Measurements from ENCODE around the gene LZTFL1. TPM values are rescaled to one million over a fixed set of nuclear protein-coding genes. Genes with fewer than 3 reads are reported as not detected.
"Not testable (repeated sequence)": the region's sequence is repeated elsewhere in the genome, so short reads cannot be mapped to it uniquely, and the experiment has no call there.

Gene LZTFL1
- total and polyA plus RNA-seq, 4 donors, result 7.7 to 45.1 (median 22.3) TPM

DNA sequence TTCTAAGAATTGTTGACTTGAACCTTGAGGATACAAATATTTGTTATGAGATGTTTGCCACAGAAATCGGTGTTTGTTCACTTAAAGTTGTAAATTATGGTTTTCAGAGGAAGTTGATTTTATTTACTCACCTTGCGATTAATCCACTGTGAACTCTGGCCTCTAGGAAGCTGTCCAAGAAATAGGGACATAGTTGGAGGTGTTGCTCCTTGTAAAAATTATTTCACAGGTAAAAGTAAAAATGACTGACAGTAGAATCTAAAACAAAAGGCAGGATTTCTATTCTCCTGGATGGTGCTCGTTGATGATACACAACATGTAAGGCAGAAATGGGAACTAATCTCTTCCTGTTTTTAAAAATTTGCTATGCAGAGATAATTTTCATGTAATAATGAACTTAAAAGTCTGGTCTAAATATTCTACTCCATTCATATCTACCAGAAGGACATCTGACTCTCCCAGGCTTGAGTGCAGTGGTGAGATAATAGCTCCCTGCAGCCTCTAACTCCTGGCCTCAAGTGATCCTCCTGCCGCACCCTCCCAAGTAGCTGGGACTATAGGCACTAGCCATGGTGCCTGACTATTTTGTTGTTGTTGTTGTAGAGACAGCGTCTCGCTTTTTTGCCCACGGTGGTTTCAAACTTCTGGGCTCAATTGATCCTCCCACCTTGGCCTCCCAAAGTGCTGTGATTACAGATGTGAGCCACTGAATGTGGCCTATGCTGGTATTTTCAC, 17.1 kb upstream of the LZTFL1 start:
- Histone ChIP-seq H3K27me3 (ENCODE audit: control insufficient read depth in 3 of 3, insufficient read depth in 3 of 3, low read length in 2 of 3) (peaks cover 0 to 4% (median 0%) of the 10 kb centered on the region in 3 donors), H3K9me3 (ENCODE audit: control insufficient read depth in 4 of 4, insufficient read depth in 3 of 4, low read length in 3 of 4) (peaks cover 0 to 3% (median 2%) of the 10 kb centered on the region in 4 donors), H3K9ac (ENCODE audit: insufficient read depth in 1 of 2, low read length in 2 of 2) (no peak overlapping the region), H3K27ac (ENCODE audit: low read depth in 1 of 2, low read length in 1 of 2) (no peak overlapping the region), H3K36me3 (ENCODE audit: control insufficient read depth in 4 of 4, insufficient read depth in 4 of 4, low read length in 4 of 4) (no peaks in the 10 kb centered on the region), H3K4me3 (no peak overlapping the region), H3K4me1 (ENCODE audit: control insufficient read depth in 5 of 5, insufficient read depth in 5 of 5, low read length in 5 of 5) (no peaks in the 10 kb centered on the region)
- ATAC-seq (ENCODE audit: insufficient read depth, low FRiP score), result no peak
- TF ChIP-seq, protein P1, sequence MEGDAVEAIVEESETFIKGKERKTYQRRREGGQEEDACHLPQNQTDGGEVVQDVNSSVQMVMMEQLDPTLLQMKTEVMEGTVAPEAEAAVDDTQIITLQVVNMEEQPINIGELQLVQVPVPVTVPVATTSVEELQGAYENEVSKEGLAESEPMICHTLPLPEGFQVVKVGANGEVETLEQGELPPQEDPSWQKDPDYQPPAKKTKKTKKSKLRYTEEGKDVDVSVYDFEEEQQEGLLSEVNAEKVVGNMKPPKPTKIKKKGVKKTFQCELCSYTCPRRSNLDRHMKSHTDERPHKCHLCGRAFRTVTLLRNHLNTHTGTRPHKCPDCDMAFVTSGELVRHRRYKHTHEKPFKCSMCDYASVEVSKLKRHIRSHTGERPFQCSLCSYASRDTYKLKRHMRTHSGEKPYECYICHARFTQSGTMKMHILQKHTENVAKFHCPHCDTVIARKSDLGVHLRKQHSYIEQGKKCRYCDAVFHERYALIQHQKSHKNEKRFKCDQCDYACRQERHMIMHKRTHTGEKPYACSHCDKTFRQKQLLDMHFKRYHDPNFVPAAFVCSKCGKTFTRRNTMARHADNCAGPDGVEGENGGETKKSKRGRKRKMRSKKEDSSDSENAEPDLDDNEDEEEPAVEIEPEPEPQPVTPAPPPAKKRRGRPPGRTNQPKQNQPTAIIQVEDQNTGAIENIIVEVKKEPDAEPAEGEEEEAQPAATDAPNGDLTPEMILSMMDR (IDR thresholded peaks at IDR 0.05; ENCODE audit: control extremely low read depth, extremely low read depth), result no peak
- no peak for DNase-seq
- 76% methylated on average over 7 of the region's 7 CpGs for WGBS, 2 donors

DNA sequence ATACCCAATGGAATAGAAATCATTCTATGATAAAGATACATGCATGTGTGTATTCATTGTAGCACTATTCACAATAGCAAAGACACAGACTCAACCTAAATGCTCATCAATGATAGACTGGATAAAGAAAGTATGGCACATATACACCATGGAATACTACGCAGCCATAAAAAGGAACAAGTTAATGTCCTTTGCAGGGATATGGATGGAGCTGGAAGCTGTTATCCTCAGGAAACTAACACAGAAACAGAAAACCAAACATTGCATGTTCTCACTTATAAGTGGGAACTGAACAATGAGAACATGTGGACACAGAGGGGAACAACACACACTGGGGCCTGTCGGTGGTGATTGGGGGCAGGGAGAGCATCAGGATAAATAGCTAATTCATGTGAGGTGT, 15.1 kb upstream of the LZTFL1 start:
- not testable (repeated sequence) for H3K9ac ChIP-seq (ENCODE audit: insufficient read depth in 1 of 2, low read length in 2 of 2); H3K27me3 ChIP-seq (ENCODE audit: control insufficient read depth in 3 of 3, insufficient read depth in 3 of 3, low read length in 2 of 3)
- 84 to 88% methylated on average over 2 of the region's 2 CpGs for WGBS, 2 donors

DNA sequence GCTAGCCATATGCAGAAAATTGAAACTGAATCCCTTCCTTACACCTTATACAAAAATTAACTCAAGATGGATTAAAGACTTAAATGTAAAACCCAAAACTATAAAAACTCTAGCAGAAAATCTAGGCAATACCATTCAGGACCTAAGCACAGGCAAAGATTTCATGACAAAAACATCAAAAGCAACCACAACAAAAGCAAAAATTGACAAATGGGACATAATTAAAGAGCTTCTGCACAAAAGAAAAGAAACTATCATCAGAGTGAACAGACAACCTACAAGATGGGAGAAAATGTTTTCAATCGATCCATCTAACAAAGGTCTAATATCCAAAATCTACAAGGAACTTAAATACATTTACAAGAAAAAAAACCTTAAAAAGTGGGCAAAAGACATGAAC, 14.4 kb upstream of the LZTFL1 start:
- not testable (repeated sequence) for H3K4me1 ChIP-seq (ENCODE audit: control insufficient read depth in 5 of 5, insufficient read depth in 5 of 5, low read length in 5 of 5); H3K9ac ChIP-seq (ENCODE audit: insufficient read depth in 1 of 2, low read length in 2 of 2); H3K36me3 ChIP-seq (ENCODE audit: control insufficient read depth in 4 of 4, insufficient read depth in 4 of 4, low read length in 4 of 4); H3K4me3 ChIP-seq; H3K27ac ChIP-seq (ENCODE audit: low read depth in 1 of 2, low read length in 1 of 2); ATAC-seq (ENCODE audit: insufficient read depth, low FRiP score); DNase-seq; H3K9me3 ChIP-seq (ENCODE audit: control insufficient read depth in 4 of 4, insufficient read depth in 3 of 4, low read length in 3 of 4); H3K27me3 ChIP-seq (ENCODE audit: control insufficient read depth in 3 of 3, insufficient read depth in 3 of 3, low read length in 2 of 3)
- 88 to 90% methylated on average over 1 of the region's 1 CpG for WGBS, 2 donors

More for the DNA sequence above, 15.1 kb upstream of the LZTFL1 start:
- H3K36me3 ChIP-seq (ENCODE audit: control insufficient read depth in 4 of 4, insufficient read depth in 4 of 4, low read length in 4 of 4); H3K9me3 ChIP-seq (ENCODE audit: control insufficient read depth in 4 of 4, insufficient read depth in 3 of 4, low read length in 3 of 4); H3K4me3 ChIP-seq; H3K27ac ChIP-seq (ENCODE audit: low read depth in 1 of 2, low read length in 1 of 2); ATAC-seq (ENCODE audit: insufficient read depth, low FRiP score); H3K4me1 ChIP-seq (ENCODE audit: control insufficient read depth in 5 of 5, insufficient read depth in 5 of 5, low read length in 5 of 5); DNase-seq: not testable (repeated sequence)

DNA sequence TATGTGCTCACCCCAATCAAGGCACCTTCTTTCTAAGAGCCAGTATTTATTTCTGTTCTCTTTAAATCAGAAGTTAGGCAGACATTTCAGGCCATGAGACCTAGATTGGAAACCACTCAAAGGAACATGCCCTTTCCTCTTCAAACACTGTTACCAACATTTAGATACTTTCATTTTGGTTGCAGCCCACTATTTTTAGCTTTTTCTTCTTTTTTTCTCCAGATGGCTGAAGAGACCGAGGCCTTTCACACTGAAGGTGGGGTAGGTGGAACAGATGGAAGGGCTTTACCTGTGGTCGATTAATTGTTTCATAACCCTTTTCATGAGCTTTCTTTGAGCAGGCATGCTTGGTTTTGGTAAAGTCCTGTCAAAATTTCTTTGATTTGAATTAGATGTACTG, 10.9 kb upstream of the LZTFL1 start:
- Histone ChIP-seq H3K36me3 (ENCODE audit: control insufficient read depth in 4 of 4, insufficient read depth in 4 of 4, low read length in 4 of 4) (no peaks in the 10 kb centered on the region), H3K27me3 (ENCODE audit: control insufficient read depth in 3 of 3, insufficient read depth in 3 of 3, low read length in 2 of 3) (peaks cover 0 to 20% (median 4%) of the 10 kb centered on the region in 3 donors), H3K9me3 (ENCODE audit: control insufficient read depth in 4 of 4, insufficient read depth in 3 of 4, low read length in 3 of 4) (peaks cover 0 to 3% (median 0%) of the 10 kb centered on the region in 4 donors), H3K27ac (ENCODE audit: low read depth in 1 of 2, low read length in 1 of 2) (no peak overlapping the region), H3K4me1 (ENCODE audit: control insufficient read depth in 5 of 5, insufficient read depth in 5 of 5, low read length in 5 of 5) (peaks cover 0 to 3% (median 0%) of the 10 kb centered on the region in 5 donors), H3K4me3 (no peak overlapping the region), H3K9ac (ENCODE audit: insufficient read depth in 1 of 2, low read length in 2 of 2) (no peak overlapping the region)
- TF ChIP-seq, protein P1 (IDR thresholded peaks at IDR 0.05; ENCODE audit: control extremely low read depth, extremely low read depth), result no peak
- no peak for ATAC-seq (ENCODE audit: insufficient read depth, low FRiP score)
- no peak for DNase-seq
- WGBS, 2 donors, result 75 to 87% methylated on average over 2 of the region's 2 CpGs

Data from lung (tissue), 12 donors.